SK-N-SH (cell line): ENCODE data around the gene MYL6B. TPM values are rescaled to one million over a fixed set of nuclear protein-coding genes. Genes with fewer than 3 reads are reported as not detected.

Experiments used
- CTCF ChIA-PET: fragments of 300-600, 350-600 bp; formaldehyde crosslinking; extraction: SDS; loops from one replicate; lab custom pipeline; 2021; lab: Yijun Ruan, JAX
- POLR2A ChIA-PET: fragments of 350-600 bp; sonication (Branson Sonifier 250); formaldehyde crosslinking; extraction: SDS; loops from one replicate; lab custom pipeline; 2020; ENCODE audit warnings: antibody characterized with exemption, inconsistent platforms; lab: Yijun Ruan, JAX
- DNase-seq: peaks from one replicate; pipeline ENCODE4 v3.0.0; 2012
- H2AFZ ChIP-seq: fragments of 200-600 bp; sonication (generic); 2 replicates; pipeline ENCODE4 v1.8.1; 2016; ENCODE audit warnings: antibody characterized with exemption, mild to moderate bottlenecking, low read depth
- H3F3A ChIP-seq: fragments of 200-600 bp; sonication (generic); replicated peaks from 2 replicates; pipeline ENCODE3; 2016; ENCODE audit warnings: antibody characterized with exemption, mild to moderate bottlenecking; ENCODE audit not compliant: insufficient read depth
- H3K27ac ChIP-seq, 2 experiments: fragments of 200-500 bp in 1 of 2; fragments of 200-600 bp in 1 of 2; sonication (Bioruptor generic) in 1 of 2; sonication (generic), shearing (Covaris generic) in 1 of 2; 2 replicates each; pipeline versions ENCODE4 v1.5.1 to v1.6.1; 2014 to 2016; ENCODE audit warnings: low read depth in 2 of 2, inconsistent platforms in 1 of 2, low read length in 1 of 2, mild to moderate bottlenecking in 1 of 2, mixed read lengths in 1 of 2
- H3K27me3 ChIP-seq: fragments of 200-600 bp; sonication (generic), shearing (Covaris generic); 2 replicates; pipeline ENCODE4 v1.6.1; 2016; ENCODE audit warnings: mixed run types; ENCODE audit not compliant: insufficient read depth
- H3K36me3 ChIP-seq, 2 experiments: fragments of 200-500 bp in 1 of 2; fragments of 200-600 bp in 1 of 2; sonication (Bioruptor generic) in 1 of 2; sonication (generic) in 1 of 2; replicated peaks in 1 of 2; 2 replicates each; pipeline versions ENCODE3 to v1.5.1; 2014 to 2016; ENCODE audit warnings: low read length in 1 of 2, mild to moderate bottlenecking in 1 of 2; ENCODE audit not compliant: insufficient read depth in 2 of 2, control insufficient read depth in 1 of 2
- H3K4me1 ChIP-seq, 2 experiments: fragments of 200-500 bp in 1 of 2; fragments of 200-600 bp in 1 of 2; sonication (Bioruptor generic) in 1 of 2; sonication (generic), shearing (Covaris generic) in 1 of 2; 2 replicates each; pipeline versions ENCODE4 v1.5.1 to v1.6.1; 2014 to 2016; ENCODE audit warnings: low read depth in 1 of 2, low read length in 1 of 2, mixed run types in 1 of 2; ENCODE audit not compliant: insufficient read depth in 2 of 2, control insufficient read depth in 1 of 2
- H3K4me2 ChIP-seq: fragments of 200-600 bp; sonication (generic), shearing (Covaris generic); 2 replicates; pipeline ENCODE4 v1.6.1; 2017; ENCODE audit warnings: mixed run types
- H3K4me3 ChIP-seq, 2 experiments: fragments of 200-500 bp in 1 of 2; fragments of 200-600 bp in 1 of 2; sonication (Bioruptor generic) in 1 of 2; sonication (generic), shearing (Covaris generic) in 1 of 2; 2 replicates each; pipeline versions ENCODE4 v1.5.1 to v1.8.1; 2014 to 2016; ENCODE audit warnings: low read depth in 2 of 2, inconsistent platforms in 1 of 2, low read length in 1 of 2, mild to moderate bottlenecking in 1 of 2, mixed read lengths in 1 of 2, moderate library complexity in 1 of 2
- H3K79me2 ChIP-seq: fragments of 200-600 bp; sonication (generic); 2 replicates; pipeline ENCODE4 v1.8.1; 2017; ENCODE audit warnings: mild to moderate bottlenecking; ENCODE audit not compliant: insufficient read depth
- H3K9ac ChIP-seq: fragments of 200-600 bp; sonication (generic); 2 replicates; pipeline ENCODE4 v1.6.1; 2017; ENCODE audit warnings: mixed run types
- H3K9me2 ChIP-seq: fragments of 200-600 bp; sonication (generic); 2 replicates; pipeline ENCODE4 v1.6.1; 2017; ENCODE audit warnings: mixed run types
- H3K9me3 ChIP-seq: fragments of 200-600 bp; sonication (generic); 2 replicates; pipeline ENCODE4 v1.6.1; 2017; ENCODE audit warnings: mixed run types, mild to moderate bottlenecking, moderate library complexity
- H4K20me1 ChIP-seq: fragments of 200-600 bp; sonication (generic); 2 replicates; pipeline ENCODE4 v1.6.1; 2017; ENCODE audit warnings: mild to moderate bottlenecking, mixed run types; ENCODE audit not compliant: insufficient read depth
- CHD2 ChIP-seq: fragments of 150-350 bp; IDR thresholded peaks from 2 replicates; pipeline ENCODE4 v1.6.1; 2018; ENCODE audit warnings: low read length; ENCODE audit not compliant: partially characterized antibody
- ELF1 ChIP-seq: IDR thresholded peaks from 2 replicates; pipeline ENCODE4 v1.4.0; 2012
- EZH2phosphoT487 ChIP-seq: fragments of 200-600 bp; sonication (generic); IDR thresholded peaks from 2 replicates; pipeline ENCODE4 v1.6.1; 2017; ENCODE audit warnings: low read depth, mixed run types, mild to moderate bottlenecking, antibody characterized with exemption, moderate library complexity, borderline replicate concordance
- FOSL2 ChIP-seq: IDR thresholded peaks from 2 replicates; pipeline ENCODE4 v1.4.0; 2012; ENCODE audit warnings: low read depth, mild to moderate bottlenecking, moderate library complexity, borderline replicate concordance
- FOXJ3 ChIP-seq: sonication (generic); formaldehyde crosslinking; IDR thresholded peaks from 2 replicates; pipeline ENCODE4 v1.5.1; 2020; ENCODE audit warnings: mild to moderate bottlenecking, missing genetic modification reagents
- GATA2 ChIP-seq: sonication (generic); formaldehyde crosslinking; IDR thresholded peaks from 2 replicates; pipeline ENCODE4 v1.5.0; 2020; ENCODE audit warnings: mild to moderate bottlenecking, missing genetic modification reagents
- JUND ChIP-seq: IDR thresholded peaks from 2 replicates; pipeline ENCODE4 v1.4.0; 2012
- MAX ChIP-seq: IDR thresholded peaks from 2 replicates; pipeline ENCODE4 v1.4.0; 2012; ENCODE audit warnings: low read depth
- MEF2A ChIP-seq: IDR thresholded peaks from 2 replicates; pipeline ENCODE4 v1.4.0; 2012; ENCODE audit warnings: low read depth, borderline replicate concordance
- MXI1 ChIP-seq: IDR thresholded peaks from 2 replicates; pipeline ENCODE4 v1.6.1; 2012; ENCODE audit warnings: mild to moderate bottlenecking, low read depth, low read length, improper control_type of control experiment
- RAD21 ChIP-seq: IDR thresholded peaks from 2 replicates; pipeline ENCODE4 v1.6.1; 2012; ENCODE audit warnings: mild to moderate bottlenecking, low read length
- RCOR1 ChIP-seq: fragments of 150-350 bp; IDR thresholded peaks from 2 replicates; pipeline ENCODE4 v1.6.1; 2017; ENCODE audit warnings: antibody characterized with exemption, low read length
- REST ChIP-seq: IDR thresholded peaks from 2 replicates; pipeline ENCODE4 v1.6.1; 2012; ENCODE audit warnings: mild to moderate bottlenecking, low read depth, low read length, moderate library complexity
- TAF1 ChIP-seq: IDR thresholded peaks from 2 replicates; pipeline ENCODE4 v1.6.1; 2012; ENCODE audit warnings: low read depth, mild to moderate bottlenecking, low read length, moderate library complexity, borderline replicate concordance
- TCF12 ChIP-seq: IDR thresholded peaks from 2 replicates; pipeline ENCODE4 v1.4.0; 2012
- USF2 ChIP-seq: fragments of 150-350 bp; IDR thresholded peaks from 2 replicates; pipeline ENCODE4 v1.6.1; 2017; ENCODE audit warnings: antibody characterized with exemption, low read length, low read depth, borderline replicate concordance
- YY1 ChIP-seq: IDR thresholded peaks from 2 replicates; pipeline ENCODE4 v1.4.0; 2012; ENCODE audit warnings: low read depth, mild to moderate bottlenecking
- ZBTB33 ChIP-seq: IDR thresholded peaks from 2 replicates; pipeline ENCODE4 v1.4.0; 2012; ENCODE audit warnings: low read depth, borderline replicate concordance
- WGBS: methylation state at CpG from one replicate; pipeline ENCODE4 v1.1.6; 2017; ENCODE audit warnings: low lambda C conversion rate; 5-methylcytosine and 5-hydroxymethylcytosine counted together
- polyA plus RNA-seq, 3 experiments: library from polyadenylated mRNA; depleted of rRNA; stranded (reverse); fragments of >200 nt; gene quantifications; 2 replicates each; pipeline ENCODE4 v1.2.3, GENCODE V29; 2012

MYL6B gene
- polyA plus RNA-seq, 1 of the 3 experiments (the other 2 are of a cell fraction), result 234 TPM

GRCh38 chr12:56164345-56164729 is 11.9 kb downstream of the MYL6B start:
- no peaks in the 10 kb centered on the region for H3K27me3 ChIP-seq
- H3K79me2 ChIP-seq, result peaks cover 28% of the 10 kb centered on the region
- ChIA-PET POLR2A (no interaction called here), CTCF (interaction anchor here (1.8 to 7.8 kb wide), 2 partner anchors 24 to 46 kb away, joined by 6 to 60 read pairs; partner anchors contain the start of genes SMARCC2 and ZC3H10)
- no peak overlapping the region for H3K9ac ChIP-seq
- peaks cover 70% of the 10 kb centered on the region for H3F3A ChIP-seq
- no peak overlapping the region for H3K4me2 ChIP-seq
- TF ChIP-seq YY1 (no peak), TAF1 (no peak), CHD2 (no peak), MAX (no peak), FOSL2 (no peak), RCOR1 (no peak), ZBTB33 (no peak)
- no peak for DNase-seq
- no peak overlapping the region for H2AFZ ChIP-seq
- no peak overlapping the region for H3K27ac ChIP-seq
- peaks cover 58 to 63% of the 10 kb centered on the region in 2 experiments for H3K36me3 ChIP-seq
- no peak overlapping the region for H3K4me3 ChIP-seq
- H4K20me1 ChIP-seq, result peaks cover 40% of the 10 kb centered on the region
- H3K9me2 ChIP-seq, result no peaks in the 10 kb centered on the region
- WGBS, result 96% methylated on average over 17 of the region's 17 CpGs
- peaks cover 18 to 22% of the 10 kb centered on the region in 2 experiments; a peak in 3 of 4 replicates for H3K4me1 ChIP-seq
- no peaks in the 10 kb centered on the region for H3K9me3 ChIP-seq

GRCh38 chr12:56165369-56165768 is 13.0 kb downstream of the MYL6B start:
- Histone ChIP-seq H3K27me3 (no peaks in the 10 kb centered on the region), H2AFZ (no peak overlapping the region), H3F3A (peaks cover 71% of the 10 kb centered on the region), H3K27ac (no peak overlapping the region), H3K4me3 (no peak overlapping the region), H3K36me3 (peaks cover 57 to 58% of the 10 kb centered on the region in 2 experiments), H3K9ac (no peak overlapping the region), H4K20me1 (peaks cover 30% of the 10 kb centered on the region), H3K4me2 (no peak overlapping the region), H3K4me1 (peaks cover 11 to 12% of the 10 kb centered on the region in 2 experiments; a peak in 1 of 4 replicates), H3K79me2 (peaks cover 17% of the 10 kb centered on the region), H3K9me3 (no peaks in the 10 kb centered on the region), H3K9me2 (no peaks in the 10 kb centered on the region)
- DNase-seq, result no peak
- ChIA-PET CTCF (interaction anchor here (0.9 to 7.8 kb wide), 3 partner anchors 20 to 46 kb away, joined by 3 to 60 read pairs (median 4); partner anchors contain the start of gene SMARCC2), POLR2A (no interaction called here)
- 88% methylated on average over 3 of the region's 4 CpGs for WGBS
- no peak for TF ChIP-seq RAD21
- TF ChIP-seq TCF12, result no peak
- TF ChIP-seq FOXJ3 (CRISPR knock-in tag), result no peak
- TF ChIP-seq REST, result no peak
- no peak for TF ChIP-seq YY1
- no peak for TF ChIP-seq MXI1
- TF ChIP-seq JUND, result no peak
- TF ChIP-seq ZBTB33, result no peak
- TF ChIP-seq GATA2, result no peak
- TF ChIP-seq EZH2phosphoT487, result no peak
- TF ChIP-seq USF2, result no peak
- TF ChIP-seq ELF1, result no peak
- TF ChIP-seq MEF2A, result no peak
